ENCODE results near the gene CLASRP.

DNA sequence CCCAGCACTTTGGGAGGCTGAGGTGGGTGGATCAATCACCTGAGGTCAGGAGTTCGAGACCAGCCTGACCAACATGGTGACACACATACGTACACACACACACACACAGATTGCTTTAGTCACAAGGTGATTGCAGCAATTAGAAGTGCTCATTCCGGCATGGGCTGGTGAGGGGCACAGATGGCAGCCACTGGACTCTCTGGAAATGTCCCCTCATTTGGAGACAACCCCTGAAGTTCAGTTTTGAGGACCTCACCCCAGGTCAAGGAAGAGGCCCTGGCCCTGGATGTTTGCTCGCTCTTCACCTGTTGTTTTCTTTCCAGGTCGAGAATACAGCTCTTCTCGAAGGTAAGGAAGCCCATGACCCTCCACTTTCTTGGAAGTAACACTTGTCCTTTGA lies 31.4 kb downstream of the CLASRP start:
- TF ChIP-seq CTCF (conservative IDR thresholded peaks at IDR 0.05; ENCODE audit: low read depth, low read length) (no peak), EZH2 (IDR thresholded peaks at IDR 0.05; ENCODE audit: low read length, unreplicated experiment) (no peak)

Measured in PC-3 (cell line).